Measurements from ENCODE around the gene B3GAT1. TPM values are rescaled to one million over a fixed set of nuclear protein-coding genes. Genes with fewer than 3 reads are reported as not detected.

Gene B3GAT1
- polyA plus RNA-seq, 3 donors, result not detected

- Histone ChIP-seq H3K9ac (ENCODE audit: insufficient read depth, low read length, poor library complexity, severe bottlenecking) (no peak overlapping the region), H3K4me2 (replicated peaks; ENCODE audit: extremely low read depth, low read length, poor library complexity, severe bottlenecking) (no peak overlapping the region), H3K4me3 (replicated peaks in 1 of 3; ENCODE audit: low read depth in 2 of 3, low read length in 3 of 3) (no peak overlapping the region), H3K9me3 (replicated peaks in 1 of 2; ENCODE audit: control insufficient read depth in 1 of 2, insufficient read depth in 1 of 2, low read length in 2 of 2) (no peaks in the 10 kb centered on the region), H3K27me3 (ENCODE audit: control insufficient read depth in 2 of 2, insufficient read depth in 2 of 2, low read length in 2 of 2) (no peaks in the 10 kb centered on the region), H3K79me2 (ENCODE audit: insufficient read depth, low read length) (no peaks in the 10 kb centered on the region), H3K36me3 (replicated peaks in 1 of 2; ENCODE audit: control insufficient read depth in 1 of 2, insufficient read depth in 2 of 2, low read length in 2 of 2) (no peaks in the 10 kb centered on the region), H3K4me1 (ENCODE audit: control insufficient read depth in 1 of 2, insufficient read depth in 2 of 2, low read length in 2 of 2) (no peaks in the 10 kb centered on the region), H2AFZ (ENCODE audit: insufficient read depth, low read depth, low read length, poor library complexity, severe bottlenecking) (no peak overlapping the region), H4K20me1 (ENCODE audit: insufficient read depth, low read length) (no peaks in the 10 kb centered on the region), H3K27ac (ENCODE audit: low read depth in 1 of 2, low read length in 2 of 2) (no peak overlapping the region)
- Mint-ChIP-seq H3K27ac (no peak overlapping the region), H3K4me3 (no peak overlapping the region), H3K9me3 (peaks cover 0 to 2% (median 0%) of the 10 kb centered on the region in 7 donors), H3K4me1 (no peaks in the 10 kb centered on the region), H3K36me3 (no peaks in the 10 kb centered on the region), H3K27me3 (ENCODE audit: low read depth in 3 of 3) (peaks cover 12 to 14% (median 12%) of the 10 kb centered on the region in 3 donors)
- WGBS (ENCODE audit: insufficient coverage), result 97% methylated on average over 3 of the region's 7 CpGs
- no peak for TF ChIP-seq CTCF (IDR thresholded peaks at IDR 0.05)
- intact Hi-C loops (cut with micrococcal nuclease), result no loop called here
- no peak for DNase-seq
These were observed 48.5 kb downstream of the B3GAT1 start for GRCh38 chr11:134363592-134363991.

DNA sequence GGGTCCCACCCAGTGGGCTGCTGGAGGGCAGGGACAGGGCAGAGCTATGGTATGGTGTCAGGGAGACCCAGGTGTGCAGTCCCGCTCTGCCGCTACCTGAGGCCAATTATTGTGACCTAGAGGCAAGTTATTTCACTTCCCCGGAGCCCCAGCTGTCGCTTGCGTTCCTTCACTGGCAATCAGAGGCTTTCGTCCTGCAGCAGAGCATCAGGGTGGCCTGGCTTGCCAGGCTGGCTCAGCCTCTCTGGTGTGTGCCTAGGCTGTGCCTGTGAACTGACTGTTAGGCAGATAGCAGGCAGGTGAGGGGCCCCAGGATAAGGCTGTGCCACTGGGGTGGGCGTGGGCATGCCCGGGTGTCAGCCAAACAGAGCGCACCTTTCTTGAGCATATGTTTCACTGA lies 48.9 kb downstream of the B3GAT1 start:
- Histone ChIP-seq H3K79me2 (ENCODE audit: insufficient read depth, low read length) (no peaks in the 10 kb centered on the region), H3K4me2 (replicated peaks; ENCODE audit: extremely low read depth, low read length, poor library complexity, severe bottlenecking) (no peak overlapping the region), H2AFZ (ENCODE audit: insufficient read depth, low read depth, low read length, poor library complexity, severe bottlenecking) (no peak overlapping the region), H3K9me3 (replicated peaks in 1 of 2; ENCODE audit: control insufficient read depth in 1 of 2, insufficient read depth in 1 of 2, low read length in 2 of 2) (no peaks in the 10 kb centered on the region), H3K9ac (ENCODE audit: insufficient read depth, low read length, poor library complexity, severe bottlenecking) (no peak overlapping the region), H3K27me3 (ENCODE audit: control insufficient read depth in 2 of 2, insufficient read depth in 2 of 2, low read length in 2 of 2) (no peaks in the 10 kb centered on the region), H3K36me3 (replicated peaks in 1 of 2; ENCODE audit: control insufficient read depth in 1 of 2, insufficient read depth in 2 of 2, low read length in 2 of 2) (no peaks in the 10 kb centered on the region), H3K4me1 (ENCODE audit: control insufficient read depth in 1 of 2, insufficient read depth in 2 of 2, low read length in 2 of 2) (no peaks in the 10 kb centered on the region), H4K20me1 (ENCODE audit: insufficient read depth, low read length) (no peaks in the 10 kb centered on the region), H3K27ac (ENCODE audit: low read depth in 1 of 2, low read length in 2 of 2) (no peak overlapping the region), H3K4me3 (replicated peaks in 1 of 3; ENCODE audit: low read depth in 2 of 3, low read length in 3 of 3) (no peak overlapping the region)
- Mint-ChIP-seq H3K27ac (no peak overlapping the region), H3K27me3 (ENCODE audit: low read depth in 3 of 3) (peaks cover 12 to 14% (median 12%) of the 10 kb centered on the region in 3 donors), H3K36me3 (no peaks in the 10 kb centered on the region), H3K9me3 (peaks cover 0 to 2% (median 0%) of the 10 kb centered on the region in 7 donors), H3K4me1 (no peaks in the 10 kb centered on the region), H3K4me3 (no peak overlapping the region)
- WGBS (ENCODE audit: insufficient coverage), result 93% methylated on average over 9 of the region's 9 CpGs
- no peak for TF ChIP-seq CTCF (IDR thresholded peaks at IDR 0.05)
- intact Hi-C loops (cut with micrococcal nuclease), result no loop called here
- DNase-seq, result no peak

All from CD14-positive monocyte (primary cell).